WERI-Rb-1 (cell line): ENCODE results near the gene ACSF2.
"Not testable (repeated sequence)": the region's sequence is repeated elsewhere in the genome, so short reads cannot be mapped to it uniquely, and the experiment has no call there.

Experiments used
- DNase-seq: peaks from one replicate; pipeline ENCODE4 v3.0.0-alpha.2; 2020
- H3K27ac ChIP-seq: fragments of 250-450 bp; sonication (Bioruptor Pico); 2 replicates; pipeline ENCODE4 v1.5.1; 2020; ENCODE audit warnings: mild to moderate bottlenecking, moderate library complexity
- H3K27me3 ChIP-seq: fragments of 250-450 bp; sonication (Bioruptor Pico); 2 replicates; pipeline ENCODE4 v1.5.1; 2021; ENCODE audit warnings: mild to moderate bottlenecking, low read depth, moderate library complexity; ENCODE audit not compliant: insufficient read depth, severe bottlenecking
- H3K36me3 ChIP-seq: fragments of 250-450 bp; sonication (Bioruptor Pico); 2 replicates; pipeline ENCODE4 v1.5.1; 2020; ENCODE audit warnings: mild to moderate bottlenecking, moderate library complexity
- H3K4me3 ChIP-seq: 2 replicates; pipeline ENCODE4 v1.5.1; 2011; ENCODE audit warnings: low read depth, mild to moderate bottlenecking, control low read depth, low read length
- H3K9me3 ChIP-seq: fragments of 250-450 bp; sonication (Bioruptor Pico); 2 replicates; pipeline ENCODE4 v1.5.1; 2021; ENCODE audit warnings: mild to moderate bottlenecking, moderate library complexity; ENCODE audit not compliant: severe bottlenecking
- CTCF ChIP-seq: IDR thresholded peaks from 2 replicates; pipeline ENCODE4 v1.5.1; 2011; ENCODE audit warnings: low read depth, mild to moderate bottlenecking, control low read depth, inconsistent platforms, low read length

Gene ACSF2

GRCh38 chr17:50470426-50470825, 44.4 kb downstream of the ACSF2 start:
- Histone ChIP-seq H3K9me3 (no peaks in the 10 kb centered on the region), H3K27ac (no peak overlapping the region), H3K27me3 (no peaks in the 10 kb centered on the region), H3K4me3 (no peak overlapping the region), H3K36me3 (no peaks in the 10 kb centered on the region)
- DNase-seq, result peak; percentile 71
- TF ChIP-seq CTCF, result no peak

GRCh38 chr17:50471009-50471905, 45.2 kb downstream of the ACSF2 start:
- no peak overlapping the region for H3K27ac ChIP-seq
- no peak for DNase-seq
- H3K4me3 ChIP-seq, result no peak overlapping the region
- no peaks in the 10 kb centered on the region for H3K36me3 ChIP-seq
- H3K9me3 ChIP-seq, result no peaks in the 10 kb centered on the region
- H3K27me3 ChIP-seq, result no peaks in the 10 kb centered on the region
- no peak for TF ChIP-seq CTCF

GRCh38 chr17:50472286-50472685, 46.3 kb downstream of the ACSF2 start:
- no peaks in the 10 kb centered on the region for H3K27me3 ChIP-seq
- no peak for DNase-seq
- H3K27ac ChIP-seq, result no peak overlapping the region
- H3K4me3 ChIP-seq, result no peak overlapping the region
- H3K9me3 ChIP-seq, result no peaks in the 10 kb centered on the region
- H3K36me3 ChIP-seq, result no peaks in the 10 kb centered on the region
- no peak for TF ChIP-seq CTCF

- not testable (repeated sequence) for H3K27me3 ChIP-seq, H3K4me3 ChIP-seq, H3K9me3 ChIP-seq, DNase-seq, H3K27ac ChIP-seq, H3K36me3 ChIP-seq
Measured at GRCh38 chr17:50472761-50473161, 46.7 kb downstream of the ACSF2 start.

GRCh38 chr17:50473901-50474300, 47.9 kb downstream of the ACSF2 start:
- TF ChIP-seq CTCF, result no peak
- DNase-seq, result no peak
- no peaks in the 10 kb centered on the region for H3K9me3 ChIP-seq
- no peaks in the 10 kb centered on the region for H3K27me3 ChIP-seq
- no peak overlapping the region for H3K4me3 ChIP-seq
- H3K36me3 ChIP-seq, result no peaks in the 10 kb centered on the region
- H3K27ac ChIP-seq, result no peak overlapping the region

GRCh38 chr17:50474523-50474922, 48.5 kb downstream of the ACSF2 start:
- DNase-seq, result no peak
- no peak overlapping the region for H3K27ac ChIP-seq
- no peak for TF ChIP-seq CTCF
- H3K36me3 ChIP-seq, result no peaks in the 10 kb centered on the region
- no peaks in the 10 kb centered on the region for H3K9me3 ChIP-seq
- H3K4me3 ChIP-seq, result no peak overlapping the region
- no peaks in the 10 kb centered on the region for H3K27me3 ChIP-seq
